Kasumi-1 (cell line): Measurements from ENCODE around the gene SYNPO2.
"Not testable (repeated sequence)": the region's sequence is repeated elsewhere in the genome, so short reads cannot be mapped to it uniquely, and the experiment has no call there.

ENCODE experiments used
- DNase-seq, 2 experiments: peaks; one replicate each; lab custom pipeline; 2025; lab: John Stamatoyannopoulos, UW

SYNPO2 gene

DNA sequence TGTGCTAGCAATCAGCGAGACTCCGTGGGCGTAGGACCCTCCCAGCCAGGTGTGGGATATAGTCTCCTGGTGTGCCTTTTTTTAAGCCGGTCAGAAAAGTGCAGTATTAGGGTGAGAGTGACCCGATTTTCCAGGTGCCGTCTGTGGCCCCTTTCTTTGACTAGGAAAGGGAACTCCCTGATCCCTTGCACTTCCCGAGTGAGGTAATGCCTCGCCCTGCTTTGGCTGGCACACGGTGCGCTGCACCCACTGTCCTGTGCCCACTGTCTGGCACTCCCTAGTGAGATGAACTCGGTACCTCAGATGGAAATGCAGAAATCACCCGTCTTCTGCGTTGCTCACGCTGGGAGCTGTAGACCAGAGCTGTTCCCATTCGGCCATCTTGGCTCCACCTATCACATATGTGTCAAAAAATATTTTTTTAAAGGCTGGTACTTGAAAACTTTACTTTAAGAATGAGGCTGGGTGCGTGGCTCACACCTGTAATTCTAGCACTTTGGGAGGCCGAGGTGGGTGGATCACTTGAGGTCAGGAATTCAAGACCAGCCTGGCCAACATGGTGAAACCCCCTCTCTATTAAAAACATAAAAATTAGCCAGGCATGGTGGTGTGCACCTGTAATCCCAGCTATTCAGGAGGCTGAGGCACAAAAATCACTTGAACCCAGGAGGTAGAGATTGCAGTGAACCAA lies 179.2 kb downstream of the SYNPO2 start:
- not testable (repeated sequence) for DNase-seq

DNA sequence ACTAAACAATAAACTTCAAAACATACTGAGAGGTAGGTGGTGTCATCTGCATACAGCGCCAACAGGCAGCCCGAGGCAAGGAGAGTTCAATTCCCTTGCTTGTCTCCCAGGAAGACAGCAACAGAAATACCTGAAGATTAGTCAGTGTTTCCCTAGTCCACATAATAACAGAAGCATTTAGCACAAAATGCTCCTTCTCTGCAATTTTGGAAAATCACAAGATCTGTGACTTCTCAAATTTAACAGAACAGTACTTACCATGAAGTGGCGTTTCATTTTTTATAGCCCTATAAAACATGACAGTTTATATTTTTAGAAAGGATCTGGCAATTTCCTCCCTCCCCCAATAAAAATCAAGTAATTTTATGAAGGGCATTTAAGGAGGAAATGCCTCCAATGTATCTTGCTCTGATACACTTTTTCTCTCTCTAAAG lies 179.9 kb downstream of the SYNPO2 start:
- no peak for DNase-seq

DNA sequence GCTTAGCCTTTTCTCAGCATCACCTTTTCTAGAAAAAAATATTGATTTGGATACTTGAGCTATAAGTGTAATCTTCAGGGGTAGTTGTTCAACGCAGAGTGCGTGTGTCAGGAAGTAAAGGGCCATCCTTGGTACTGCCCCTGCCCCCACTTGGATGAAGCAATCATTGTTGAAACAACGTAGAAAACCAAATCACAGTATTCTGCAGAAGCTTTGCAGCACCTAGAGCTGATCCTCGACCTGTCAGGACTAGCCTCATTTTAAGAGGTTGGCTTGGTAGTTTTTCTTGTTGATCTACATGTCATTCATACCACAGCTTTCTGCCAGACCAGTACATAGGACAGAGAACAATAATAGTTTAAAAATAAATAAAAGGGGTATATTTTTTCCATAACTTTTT lies 181.6 kb downstream of the SYNPO2 start:
- no peak for DNase-seq

DNA sequence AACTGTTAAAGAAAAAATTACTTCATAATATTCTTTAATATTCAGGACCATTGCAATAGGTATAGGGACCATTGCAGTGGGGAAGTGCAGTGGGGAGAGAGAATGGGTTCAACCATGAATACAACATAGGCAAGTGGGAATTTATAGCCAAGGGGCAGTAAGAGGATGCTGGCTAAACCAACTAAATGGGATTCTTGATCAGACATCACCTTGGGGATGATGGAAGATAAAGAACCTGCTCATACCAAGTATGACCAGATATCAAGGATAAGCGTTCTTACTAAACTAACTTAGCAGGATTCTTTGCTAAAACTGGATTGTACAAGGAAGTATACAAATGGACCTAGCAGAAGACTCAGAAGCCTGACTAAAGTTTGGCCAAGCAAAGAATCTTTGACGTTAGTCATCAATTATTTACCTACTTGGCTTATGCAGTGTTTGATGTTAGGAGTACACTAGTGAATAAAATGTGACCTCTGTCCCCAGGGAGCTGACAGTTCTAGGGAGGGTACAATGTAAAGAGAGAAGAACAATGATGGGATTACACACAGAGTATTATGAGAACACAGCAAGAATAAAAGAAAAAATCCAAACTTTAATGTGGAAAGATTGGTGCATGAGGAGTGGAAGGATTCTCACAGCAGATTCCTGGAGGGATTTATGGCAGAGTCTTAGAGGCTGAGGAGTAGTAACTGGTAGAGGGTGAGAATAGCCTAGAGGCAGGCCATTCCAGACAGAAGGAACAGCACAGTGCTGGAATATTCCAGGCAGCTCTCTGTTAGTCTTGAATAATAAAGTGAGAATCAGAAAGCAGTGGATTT lies 192.3 kb downstream of the SYNPO2 start:
- no peak for DNase-seq

DNA sequence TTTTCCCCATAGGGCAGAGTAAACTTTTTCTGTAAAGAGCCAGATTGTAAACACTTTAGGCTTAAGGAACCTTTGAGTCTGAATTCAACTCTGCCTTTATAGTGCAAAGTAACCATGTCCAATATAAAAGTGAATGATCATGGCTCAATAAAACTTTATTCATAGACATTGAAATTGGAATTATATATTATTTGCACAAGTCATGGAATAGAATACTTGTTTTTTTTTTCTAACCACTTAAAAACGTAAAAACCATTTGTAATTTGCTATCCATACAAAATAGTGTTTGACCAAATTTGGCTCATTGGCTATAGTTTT lies 192.8 kb downstream of the SYNPO2 start:
- DNase-seq, result no peak

DNA sequence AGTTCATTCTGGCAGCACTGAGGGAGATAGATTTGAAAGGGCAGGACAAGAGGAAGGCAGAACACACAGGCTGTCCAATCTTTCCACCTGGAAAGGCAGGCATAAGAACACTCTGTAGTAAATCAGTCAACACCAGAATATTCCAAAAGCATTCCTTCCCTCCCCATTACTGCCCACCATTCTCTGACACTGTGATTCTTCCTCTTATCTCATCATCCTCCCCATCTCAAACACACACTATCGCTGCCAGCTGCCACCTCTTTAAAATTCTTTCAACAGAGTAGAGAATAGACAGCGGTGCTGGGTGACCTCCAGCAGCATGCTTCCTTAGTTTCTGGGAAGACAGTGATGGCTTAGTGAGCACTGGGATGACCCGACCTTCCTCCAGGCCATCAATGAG lies 193.3 kb downstream of the SYNPO2 start:
- DNase-seq, result no peak

DNA sequence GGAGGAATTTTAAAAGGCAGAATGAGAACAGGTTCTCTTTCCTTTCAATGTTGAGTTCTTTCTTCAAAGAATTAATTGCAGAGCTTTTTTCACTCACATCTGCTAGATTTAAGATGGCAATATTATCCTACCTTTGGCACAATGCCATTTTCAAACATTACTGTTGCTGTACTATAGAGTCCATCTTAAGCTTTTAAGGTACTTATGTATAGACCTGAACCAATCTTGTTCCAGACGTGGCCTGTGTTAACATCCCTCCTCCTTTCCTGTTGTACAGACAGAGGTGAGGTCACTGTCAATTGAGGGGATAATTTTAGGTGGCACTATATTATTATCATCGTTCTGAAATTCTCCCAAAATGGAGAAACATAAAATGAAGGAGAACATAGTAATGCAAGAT lies 194.0 kb downstream of the SYNPO2 start:
- DNase-seq, result no peak

DNA sequence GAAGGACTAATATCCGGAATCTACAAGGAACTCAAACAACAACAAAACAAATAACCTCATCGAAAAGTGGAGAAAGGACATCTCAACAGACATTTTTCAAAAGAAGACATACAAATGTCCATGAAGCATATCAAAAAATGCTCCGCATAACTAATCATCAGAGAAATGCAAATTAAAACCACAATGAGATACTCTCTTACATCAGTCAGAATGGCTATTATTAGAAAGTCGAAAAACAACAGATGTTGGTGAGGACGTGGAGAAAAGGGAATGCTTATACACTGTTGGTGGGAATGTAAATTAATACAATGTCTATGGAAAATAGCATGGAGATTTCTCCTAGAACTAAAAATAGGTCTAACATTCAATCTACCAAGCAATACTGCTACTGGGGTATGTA lies 195.9 kb downstream of the SYNPO2 start:
- no peak for DNase-seq

DNA sequence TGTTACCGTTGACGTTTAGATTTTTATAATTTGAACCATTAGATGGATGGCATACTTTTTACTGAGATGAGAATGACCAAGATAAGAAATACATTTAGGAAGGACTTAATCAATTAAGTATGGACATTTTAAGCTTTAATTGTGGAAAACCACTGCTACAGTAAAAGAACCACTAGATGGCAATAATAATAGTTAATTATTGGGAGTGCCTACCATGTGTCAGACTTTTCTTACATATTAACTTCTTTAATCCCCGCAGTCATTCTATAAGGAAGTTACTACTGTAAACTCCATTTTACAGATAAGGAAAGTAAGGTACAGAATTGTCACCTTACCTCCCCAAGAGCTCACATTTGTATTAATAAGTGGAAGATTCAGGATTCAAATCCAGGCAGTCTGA lies 198.5 kb downstream of the SYNPO2 start:
- DNase-seq, result peak in 1 of 2 experiments; percentile 12

DNA sequence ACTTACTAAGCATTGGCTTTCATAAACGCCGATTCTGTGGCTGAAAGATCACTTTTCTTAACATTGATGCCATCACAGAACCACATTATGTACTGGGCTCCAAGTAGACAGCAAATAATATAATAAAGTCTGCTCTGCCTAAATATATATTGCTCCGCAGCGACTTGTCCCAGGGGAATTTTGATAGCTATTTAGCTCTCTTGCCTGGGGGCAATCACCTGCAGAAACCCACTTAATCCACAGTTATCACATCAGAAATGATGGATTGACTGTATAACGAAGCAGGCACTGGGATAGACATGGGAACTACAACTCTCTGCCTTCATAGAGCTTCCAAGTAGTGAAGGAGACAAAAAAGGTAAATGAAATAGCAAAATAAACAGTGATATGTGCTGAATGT lies 199.0 kb downstream of the SYNPO2 start:
- no peak for DNase-seq

DNA sequence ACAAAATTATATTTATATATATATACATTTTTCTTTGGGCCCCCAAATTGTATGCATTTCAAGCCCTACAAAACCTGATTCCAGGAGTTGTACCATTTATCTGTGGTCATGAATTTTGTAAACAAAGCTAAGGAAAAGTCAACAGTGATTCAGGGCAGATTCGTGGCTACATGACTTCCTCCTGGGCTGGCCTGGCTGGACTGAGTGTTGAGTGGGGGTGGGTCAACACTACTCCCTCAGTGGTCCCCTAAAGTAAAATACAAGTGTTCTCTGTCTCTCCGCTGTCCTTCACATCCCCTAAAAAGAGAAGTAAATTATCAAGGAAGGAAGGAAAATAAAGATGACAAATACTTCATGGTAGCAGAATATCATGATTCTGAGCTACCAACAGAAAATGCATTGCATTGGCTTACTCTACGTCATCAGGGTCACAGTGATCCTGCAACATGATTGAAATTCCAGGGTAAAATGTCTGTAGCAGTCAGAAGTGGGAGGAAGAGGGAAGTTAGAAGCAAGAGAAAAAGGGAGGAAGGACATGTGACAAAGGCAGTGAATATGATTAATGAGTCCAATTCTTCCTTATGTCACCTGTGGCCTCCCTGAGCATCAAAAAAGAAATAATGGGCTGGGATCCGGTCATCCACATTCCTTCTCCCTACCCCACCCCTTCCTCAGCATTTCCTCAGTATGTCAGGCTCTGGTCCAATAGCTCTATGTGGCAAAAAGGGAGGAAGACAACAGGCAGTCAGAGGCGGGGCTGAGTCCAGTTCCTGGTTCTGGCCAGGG lies 204.6 kb downstream of the SYNPO2 start:
- DNase-seq, result no peak

DNA sequence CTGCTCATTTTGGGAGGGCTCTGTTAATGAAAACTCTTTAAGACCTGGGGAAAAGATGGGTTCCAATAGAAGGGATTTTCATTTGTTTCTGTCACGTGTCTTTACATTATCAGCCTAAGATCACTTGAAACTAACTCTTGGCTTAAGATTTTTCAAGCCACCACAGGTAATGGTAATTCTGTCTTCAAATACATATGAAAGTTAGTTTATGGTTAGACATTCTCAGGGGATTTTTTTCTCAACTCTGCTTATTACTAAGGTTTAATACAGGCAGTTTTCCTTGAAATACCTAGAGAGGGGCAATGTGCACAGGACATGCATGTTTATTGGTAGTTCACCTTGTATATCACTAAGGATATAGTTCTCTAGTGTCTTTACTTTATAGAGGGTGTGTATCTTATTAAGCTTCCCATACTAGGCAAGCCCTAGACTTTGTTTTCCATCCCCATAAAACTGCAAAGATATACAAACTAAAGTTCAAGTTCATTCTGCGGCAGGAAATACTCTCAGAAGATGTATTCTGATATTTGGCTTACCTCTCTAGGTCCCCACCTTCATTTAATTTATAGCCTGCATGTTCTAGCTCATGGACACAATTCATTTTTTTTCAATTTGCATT lies 208.7 kb downstream of the SYNPO2 start:
- no peak for DNase-seq

DNA sequence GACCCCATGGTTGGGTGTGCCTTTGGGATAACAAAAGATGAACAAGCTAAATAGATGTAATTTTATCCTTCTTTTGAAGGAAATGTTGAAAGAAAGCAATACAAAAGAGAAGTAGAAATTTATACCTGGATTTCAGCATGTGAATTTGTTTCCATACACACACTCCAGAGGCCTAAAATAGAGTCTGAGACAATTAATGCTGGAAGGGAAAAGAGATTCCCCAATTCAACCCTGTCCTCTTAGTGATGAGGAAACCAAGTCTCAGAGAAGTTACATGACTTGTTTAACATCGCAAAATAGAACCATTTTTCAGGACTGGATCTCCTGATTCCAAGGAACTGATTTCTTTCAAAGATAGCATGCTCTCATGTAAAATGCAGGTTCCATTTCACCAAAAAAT lies 209.7 kb downstream of the SYNPO2 start:
- DNase-seq, result no peak

DNA sequence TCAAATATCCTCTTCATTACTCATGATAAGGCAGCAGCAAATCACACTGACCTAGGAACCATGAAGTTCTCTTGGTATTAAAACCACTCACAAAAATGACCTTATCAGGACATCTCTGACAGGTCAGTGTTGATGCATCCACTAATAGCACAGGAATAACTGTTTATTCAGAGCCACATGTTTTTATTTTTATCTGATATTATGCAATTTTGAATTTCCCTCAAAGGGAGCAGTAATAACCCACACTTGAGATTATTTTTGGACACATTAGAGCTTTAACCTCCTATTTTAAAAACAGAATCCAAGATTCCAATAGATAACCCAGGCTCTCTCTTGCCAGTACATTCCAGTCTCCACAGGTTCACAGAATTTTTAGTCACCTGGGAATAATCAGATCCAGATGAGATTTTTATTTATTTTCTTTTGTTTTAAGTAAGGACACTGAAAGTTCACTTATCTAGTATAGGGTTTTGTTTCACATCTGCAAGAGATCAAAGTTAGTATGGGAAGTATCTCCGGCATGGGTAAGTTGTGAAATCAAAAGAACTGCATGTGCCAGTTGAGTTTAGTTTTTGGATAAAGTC lies 210.7 kb downstream of the SYNPO2 start:
- DNase-seq, result no peak

DNA sequence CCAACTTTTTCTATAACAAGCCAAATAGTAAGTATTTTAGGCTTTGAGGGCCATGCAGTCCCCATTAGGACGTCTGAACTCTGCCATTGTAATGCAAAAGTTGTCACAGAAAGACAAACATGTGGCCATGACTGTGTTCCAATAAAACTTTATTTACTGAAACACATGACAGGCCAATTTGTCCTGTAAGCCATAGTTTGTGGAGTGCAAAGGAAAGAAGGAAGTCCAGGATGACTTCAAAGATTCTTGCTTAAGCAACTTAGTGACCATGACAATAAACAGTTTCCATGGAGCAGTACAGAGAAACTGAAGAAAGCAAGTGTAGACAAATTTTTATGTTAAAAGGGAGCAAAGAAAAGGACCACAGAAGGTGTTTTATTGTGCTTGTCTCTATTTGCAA lies 212.0 kb downstream of the SYNPO2 start:
- peak; percentile 8 to 9 for DNase-seq

DNA sequence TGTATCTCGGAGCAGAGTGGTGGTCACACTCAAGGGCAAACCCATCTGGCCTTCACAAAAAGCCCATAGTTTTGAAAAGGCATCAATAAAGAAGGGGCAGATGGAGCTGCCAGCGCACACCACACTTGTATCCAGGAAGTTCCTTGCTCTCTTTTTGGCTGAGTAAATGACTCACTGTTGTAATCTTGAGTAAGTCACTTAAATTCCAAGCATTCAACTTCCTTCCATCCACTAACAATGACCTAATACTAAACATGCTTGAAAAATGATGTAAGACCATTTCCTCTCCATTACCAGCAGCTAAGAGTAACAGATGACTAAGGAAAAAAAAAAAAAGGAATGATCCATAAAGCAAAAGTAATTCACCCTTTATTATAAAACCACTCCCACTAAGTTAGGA lies 214.6 kb downstream of the SYNPO2 start:
- peak; percentile 86 to 92 for DNase-seq

DNA sequence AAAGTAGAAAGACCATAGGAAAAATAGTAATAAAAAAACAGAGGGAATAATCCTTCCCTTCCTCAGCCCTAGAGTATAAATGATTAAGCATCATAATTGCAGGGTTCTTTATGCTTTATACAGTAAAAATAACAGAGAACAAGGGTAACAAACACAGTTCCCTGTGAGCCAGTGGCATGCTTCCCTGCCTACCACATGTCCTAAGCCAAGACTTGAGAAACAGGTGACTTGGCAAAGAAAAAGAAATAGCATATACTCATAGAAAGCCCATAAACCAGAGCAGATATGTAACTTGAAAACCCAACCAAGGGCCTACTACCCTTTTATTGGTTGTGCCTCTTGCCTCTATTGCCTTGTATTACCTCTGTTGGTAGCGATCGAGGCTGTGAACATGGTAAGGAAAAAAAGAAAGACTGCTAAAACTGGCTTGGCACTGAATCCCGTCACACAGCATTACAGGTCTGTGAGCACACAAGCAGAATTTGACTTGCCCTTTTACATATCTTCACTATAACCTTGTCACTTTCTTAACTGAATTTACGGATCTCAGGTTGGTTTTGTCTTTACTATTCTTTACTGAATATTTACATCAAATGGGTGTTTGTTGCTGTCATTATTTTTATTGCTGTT lies 216.1 kb downstream of the SYNPO2 start:
- no peak for DNase-seq

DNA sequence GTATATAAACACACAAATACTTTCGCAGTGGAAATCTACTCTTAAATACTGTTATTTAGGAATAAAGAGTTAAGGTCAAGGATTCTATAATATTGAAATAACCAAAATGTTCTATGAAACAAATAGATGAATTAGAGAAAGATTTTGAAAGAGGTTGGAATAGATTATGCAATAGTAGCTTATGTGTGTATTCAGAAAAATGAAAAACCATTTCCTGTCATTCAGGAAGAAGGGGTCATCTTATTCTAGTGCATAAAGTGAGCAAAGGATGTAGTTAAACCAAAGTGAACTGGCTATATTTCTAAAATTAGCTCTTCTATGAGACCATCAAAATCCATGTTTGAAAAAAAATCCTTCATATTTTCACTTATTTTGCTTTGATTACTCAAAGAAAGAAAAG lies 217.0 kb downstream of the SYNPO2 start:
- peak in 1 of 2 experiments; percentile 32 for DNase-seq

DNA sequence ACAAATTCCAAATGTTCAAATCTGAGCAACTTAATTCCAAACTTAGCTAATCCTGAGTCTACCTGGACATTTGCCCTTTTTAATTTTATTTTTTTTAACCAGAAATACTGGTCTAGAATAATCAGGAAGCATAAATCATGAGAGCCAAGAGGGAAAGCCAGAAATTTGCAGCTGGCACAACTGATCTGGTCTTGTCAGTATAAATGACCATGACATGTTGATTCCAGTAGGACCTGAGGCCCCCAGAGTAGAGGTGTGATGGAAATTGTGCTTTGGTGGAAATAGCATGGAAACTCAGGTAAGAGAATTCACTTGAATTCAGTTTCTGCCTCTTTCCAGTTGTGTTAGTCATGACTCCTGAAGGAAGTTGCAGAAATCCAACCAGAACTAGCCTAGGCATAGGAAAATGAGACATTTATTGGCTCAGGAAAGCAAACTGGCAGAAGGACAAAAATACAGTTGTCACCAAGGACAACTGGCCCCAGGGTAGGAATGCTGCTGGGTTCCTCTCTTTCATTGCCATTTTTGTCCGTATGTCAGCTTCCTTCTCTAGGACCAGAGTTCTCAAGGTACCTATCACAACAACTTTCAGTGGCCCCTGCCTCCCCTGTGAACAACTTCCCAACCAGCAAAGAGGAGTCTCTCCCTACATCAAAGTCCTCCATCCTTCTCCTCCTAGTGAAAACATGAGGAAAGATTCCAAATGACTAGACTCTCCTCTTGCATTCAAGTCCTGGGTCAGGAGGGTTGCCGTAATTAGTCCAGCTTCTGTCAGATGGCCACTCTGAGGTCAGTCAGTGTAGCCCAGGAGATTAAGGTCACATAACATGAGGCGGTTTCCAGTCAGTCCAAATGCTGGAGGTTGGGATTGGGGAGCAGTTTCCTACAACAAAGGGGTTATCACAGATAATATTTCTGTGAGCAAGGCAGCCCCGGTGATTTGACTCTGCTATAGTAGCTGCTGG lies 217.7 kb downstream of the SYNPO2 start:
- DNase-seq, result no peak

DNA sequence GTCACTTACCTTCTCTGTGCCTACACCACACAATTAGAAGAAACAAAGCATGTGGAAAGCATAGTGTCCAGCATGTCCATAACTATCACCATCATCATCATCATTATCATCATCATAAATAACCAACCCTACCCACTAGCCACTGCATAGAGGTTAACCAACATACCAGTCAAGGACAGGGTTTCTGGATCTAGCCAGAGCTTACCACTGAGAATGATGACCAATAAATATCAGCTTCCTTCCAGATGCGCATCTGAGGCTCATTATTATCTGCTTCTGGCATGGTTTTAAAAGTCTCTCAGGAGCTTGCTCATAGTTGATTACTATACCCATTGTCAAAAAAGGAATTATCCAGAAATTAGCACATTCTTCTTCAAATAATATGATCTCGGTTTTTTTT lies 221.5 kb downstream of the SYNPO2 start:
- DNase-seq, result no peak
